OCI-LY7 (cell line): ENCODE measurements around the gene PCID2. TPM values are rescaled to one million over a fixed set of nuclear protein-coding genes. Genes with fewer than 3 reads are reported as not detected.

Experiments used
- BruUV-seq: library from RNA; stranded (reverse); fragments of 400-500 nt; replicated peaks from 2 replicates; lab custom pipeline; 2021; lab: Mats Ljungman, UMichigan
- CTCF ChIA-PET: fragments of 300-600 bp; sonication (Branson Sonifier 250); formaldehyde crosslinking; loops from one replicate; lab custom pipeline; 2022; ENCODE audit warnings: antibody characterized with exemption; ENCODE audit not compliant: unreplicated experiment; lab: Charles Lee
- POLR2A ChIA-PET: fragments of 300-600 bp; sonication (Branson Sonifier 250); formaldehyde crosslinking; loops from one replicate; lab custom pipeline; 2022; ENCODE audit warnings: antibody characterized with exemption; lab: Charles Lee
- DNase-seq: peaks from one replicate; pipeline ENCODE4 v3.0.0-alpha.2; 2015; ENCODE audit warnings: low spot score
- H2AFZ ChIP-seq: fragments of 200-600 bp; sonication (generic), shearing (Covaris generic); 2 replicates; pipeline ENCODE4 v1.6.1; 2014; ENCODE audit warnings: mild to moderate bottlenecking, antibody characterized with exemption, low read length, moderate library complexity
- H3K27ac ChIP-seq: fragments of 200-600 bp; sonication (generic); 2 replicates; pipeline ENCODE4 v1.5.1; 2014; ENCODE audit warnings: mixed run types, low read depth, mild to moderate bottlenecking, moderate library complexity, low read length, inconsistent platforms; ENCODE audit not compliant: poor library complexity, severe bottlenecking
- H3K36me3 ChIP-seq: fragments of 200-600 bp; sonication (generic); 2 replicates; pipeline ENCODE4 v1.6.1; 2014; ENCODE audit warnings: mild to moderate bottlenecking, antibody characterized with exemption, low read length, moderate library complexity, mixed read lengths; ENCODE audit not compliant: insufficient read depth
- H3K4me1 ChIP-seq: fragments of 200-600 bp; sonication (generic); 2 replicates; pipeline ENCODE4 v1.5.1; 2014; ENCODE audit warnings: mild to moderate bottlenecking, low read length; ENCODE audit not compliant: insufficient read depth, poor library complexity, severe bottlenecking
- H3K4me2 ChIP-seq: fragments of 200-600 bp; sonication (generic); 2 replicates; pipeline ENCODE4 v1.6.1; 2014; ENCODE audit warnings: mild to moderate bottlenecking, low read length
- H3K4me3 ChIP-seq: fragments of 200-600 bp; sonication (generic); 2 replicates; pipeline ENCODE4 v1.5.1; 2014; ENCODE audit warnings: mild to moderate bottlenecking, low read depth, low read length; ENCODE audit not compliant: poor library complexity, severe bottlenecking
- H3K79me2 ChIP-seq: fragments of 200-600 bp; sonication (generic); 2 replicates; pipeline ENCODE4 v1.6.1; 2016; ENCODE audit warnings: low read depth, mild to moderate bottlenecking, low read length, moderate library complexity, mixed read lengths; ENCODE audit not compliant: insufficient read depth
- H3K9me2 ChIP-seq: fragments of 200-600 bp; sonication (generic); 2 replicates; pipeline ENCODE4 v1.6.1; 2016; ENCODE audit warnings: mild to moderate bottlenecking, low read length, mixed read lengths; ENCODE audit not compliant: insufficient read depth
- H3K9me3 ChIP-seq: fragments of 200-600 bp; sonication (generic); 2 replicates; pipeline ENCODE4 v1.6.1; 2014; ENCODE audit warnings: mild to moderate bottlenecking, mixed run types, low read length, mixed read lengths
- H4K20me1 ChIP-seq: fragments of 200-600 bp; sonication (generic); 2 replicates; pipeline ENCODE4 v1.6.1; 2014; ENCODE audit warnings: mild to moderate bottlenecking, antibody characterized with exemption, low read length, moderate library complexity, mixed read lengths; ENCODE audit not compliant: insufficient read depth
- EZH2phosphoT487 ChIP-seq: fragments of 200-600 bp; sonication (generic); IDR thresholded peaks from 2 replicates; pipeline ENCODE4 v1.6.1; 2018; ENCODE audit warnings: low read depth, borderline replicate concordance, mild to moderate bottlenecking, mixed run types, antibody characterized with exemption, low read length, moderate library complexity, mixed read lengths
- intact Hi-C: fragments of 100-400 bp; cut with micrococcal nuclease; formaldehyde crosslinking; loops from one replicate; pipeline ENCODE4 v1.10.0; 2022; ENCODE audit not compliant: unreplicated experiment
- small RNA-seq: library from RNA; depleted of rRNA; stranded (forward); fragments of <200 nt; gene quantifications from one replicate; pipeline ENCODE3, GENCODE V24; 2014
- total RNA-seq, 2 experiments: library from RNA; depleted of rRNA in 1 of 2; stranded (reverse); fragments of >200 nt in 1 of 2; shearing (Covaris generic) in 1 of 2; gene quantifications; 2 replicates each; pipeline ENCODE4 v1.2.3, GENCODE V29; 2014 to 2022
- TF ChIP-seq, protein P1 (sequence below): fragments of 200-600 bp; sonication (generic); conservative IDR thresholded peaks from 2 replicates; pipeline ENCODE4 v1.5.1; 2014; ENCODE audit warnings: mild to moderate bottlenecking, antibody characterized with exemption, low read length, moderate library complexity, mixed read lengths

PCID2 gene
- total RNA-seq, 2 experiments from 2014 or later = 30.2 to 41.9 TPM

DNA sequence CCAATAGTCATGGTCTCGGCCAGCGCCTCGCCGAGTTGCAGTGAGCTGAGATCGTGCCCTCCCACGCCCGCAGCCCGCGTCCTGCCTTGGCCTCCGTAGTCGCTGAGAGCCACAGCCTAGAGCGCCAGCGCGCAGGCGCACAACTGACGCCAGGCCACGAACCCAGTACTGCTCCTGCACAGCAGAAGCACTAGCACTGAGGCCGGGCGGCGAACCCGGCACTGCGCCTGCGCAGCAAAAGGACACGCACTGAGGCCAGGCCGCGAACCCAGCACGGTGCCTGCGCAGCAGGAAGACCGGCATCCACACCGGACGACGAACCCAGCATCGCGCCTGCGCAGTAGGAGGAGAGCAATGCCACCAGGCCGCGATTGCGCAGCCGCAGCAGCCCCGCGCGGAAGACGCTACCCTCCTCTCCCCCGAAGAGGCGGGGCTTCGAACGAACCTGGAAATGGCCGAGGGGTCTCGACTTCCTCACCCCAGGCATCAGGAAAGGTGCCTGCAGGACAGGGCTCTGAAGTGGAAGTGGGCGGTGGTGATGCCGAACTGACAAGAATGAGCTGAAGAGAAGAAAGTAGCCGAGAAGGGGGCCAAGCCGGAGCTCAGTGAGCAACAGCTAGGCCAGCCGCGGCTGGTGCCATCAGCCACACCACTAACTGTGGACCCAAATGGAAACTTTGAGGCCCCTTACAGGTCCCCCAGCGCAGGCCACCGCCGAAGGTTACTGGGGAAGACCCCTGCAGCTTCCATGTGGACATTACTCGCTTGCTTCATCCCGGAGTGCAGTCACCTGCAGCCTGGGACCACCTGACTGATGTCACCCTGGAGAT, 78.3 kb downstream of the PCID2 start:
- no peaks in the 10 kb centered on the region for H3K36me3 ChIP-seq
- POLR2A ChIA-PET = no interaction called here

DNA sequence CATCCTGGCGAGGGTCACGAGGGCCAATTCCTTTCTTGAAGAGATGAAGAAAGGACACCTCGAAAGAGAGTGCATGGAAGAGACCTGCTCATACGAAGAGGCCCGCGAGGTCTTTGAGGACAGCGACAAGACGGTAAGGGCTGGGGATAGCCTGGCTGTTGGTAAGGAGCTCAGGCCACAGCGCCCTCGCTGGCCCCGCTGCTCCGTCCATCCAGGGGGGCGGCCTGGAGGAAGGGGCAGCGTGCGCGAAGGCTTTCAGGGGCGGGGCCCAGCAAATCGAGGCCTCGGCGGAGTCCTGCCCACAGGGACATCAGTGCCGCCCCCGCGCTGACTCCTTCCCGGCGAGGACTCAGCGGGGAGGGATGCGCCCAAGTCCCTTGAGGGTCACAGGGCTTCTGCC, 79.0 kb downstream of the PCID2 start:
- no peak overlapping the region for H3K4me2 ChIP-seq
- no peaks in the 10 kb centered on the region for H3K36me3 ChIP-seq
- H4K20me1 ChIP-seq = no peaks in the 10 kb centered on the region
- H2AFZ ChIP-seq = no peak overlapping the region
- no peaks in the 10 kb centered on the region for H3K4me1 ChIP-seq
- no peak overlapping the region for H3K27ac ChIP-seq
- no peak for DNase-seq
- H3K79me2 ChIP-seq = no peaks in the 10 kb centered on the region
- intact Hi-C loops = no loop called here
- TF ChIP-seq EZH2phosphoT487 = no peak
- TF ChIP-seq, protein P1, sequence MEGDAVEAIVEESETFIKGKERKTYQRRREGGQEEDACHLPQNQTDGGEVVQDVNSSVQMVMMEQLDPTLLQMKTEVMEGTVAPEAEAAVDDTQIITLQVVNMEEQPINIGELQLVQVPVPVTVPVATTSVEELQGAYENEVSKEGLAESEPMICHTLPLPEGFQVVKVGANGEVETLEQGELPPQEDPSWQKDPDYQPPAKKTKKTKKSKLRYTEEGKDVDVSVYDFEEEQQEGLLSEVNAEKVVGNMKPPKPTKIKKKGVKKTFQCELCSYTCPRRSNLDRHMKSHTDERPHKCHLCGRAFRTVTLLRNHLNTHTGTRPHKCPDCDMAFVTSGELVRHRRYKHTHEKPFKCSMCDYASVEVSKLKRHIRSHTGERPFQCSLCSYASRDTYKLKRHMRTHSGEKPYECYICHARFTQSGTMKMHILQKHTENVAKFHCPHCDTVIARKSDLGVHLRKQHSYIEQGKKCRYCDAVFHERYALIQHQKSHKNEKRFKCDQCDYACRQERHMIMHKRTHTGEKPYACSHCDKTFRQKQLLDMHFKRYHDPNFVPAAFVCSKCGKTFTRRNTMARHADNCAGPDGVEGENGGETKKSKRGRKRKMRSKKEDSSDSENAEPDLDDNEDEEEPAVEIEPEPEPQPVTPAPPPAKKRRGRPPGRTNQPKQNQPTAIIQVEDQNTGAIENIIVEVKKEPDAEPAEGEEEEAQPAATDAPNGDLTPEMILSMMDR = no peak
- CTCF ChIA-PET = no interaction called here
- no peaks in the 10 kb centered on the region for H3K9me2 ChIP-seq
- H3K4me3 ChIP-seq = no peak overlapping the region
- no TSS peak for BruUV-seq
- POLR2A ChIA-PET = no interaction called here
- no peaks in the 10 kb centered on the region for H3K9me3 ChIP-seq

More for the DNA sequence above, 78.3 kb downstream of the PCID2 start:
- no TSS peak for BruUV-seq
- H3K9me3 ChIP-seq = no peaks in the 10 kb centered on the region
- H3K9me2 ChIP-seq = no peaks in the 10 kb centered on the region
- no peak for TF ChIP-seq EZH2phosphoT487
- TF ChIP-seq, protein P1 = no peak
- CTCF ChIA-PET = no interaction called here
- H4K20me1 ChIP-seq = no peaks in the 10 kb centered on the region
- no peak for DNase-seq
- intact Hi-C loops = no loop called here
- H3K27ac ChIP-seq = no peak overlapping the region
- no peaks in the 10 kb centered on the region for H3K4me1 ChIP-seq
- no peak overlapping the region for H3K4me3 ChIP-seq
- H3K4me2 ChIP-seq = no peak overlapping the region
- H3K79me2 ChIP-seq = no peaks in the 10 kb centered on the region
- H2AFZ ChIP-seq = no peak overlapping the region

Small RNA genes lying within 50 kb of the gene (small RNA-seq; reads per million reads assigned to genes)
- not detected for gene AL137002.1

Other genes starting within 250 kb of the PCID2 start
- gene MCF2L, start 239.5 kb downstream of the PCID2 start, total RNA-seq (2014; rRNA removed; shearing (Covaris generic)) = 2.8 and 8.4 TPM in 2 replicates
- gene MCF2L, start 239.5 kb downstream of the PCID2 start, total RNA-seq (2022) = 12.8 and 16.4 TPM in 2 replicates
- gene F7, start 102.9 kb downstream of the PCID2 start, total RNA-seq (2014; rRNA removed; shearing (Covaris generic)) = not detected in 2 replicates
- not detected in 2 replicates for gene F7, start 102.9 kb downstream of the PCID2 start, total RNA-seq (2022)
- gene F10, start 85.9 kb downstream of the PCID2 start, total RNA-seq (2014; rRNA removed; shearing (Covaris generic)) = not detected in 2 replicates
- gene F10, start 85.9 kb downstream of the PCID2 start, total RNA-seq (2022) = not detected in 2 replicates
- not detected in 2 replicates for gene PROZ, start 50.0 kb downstream of the PCID2 start, total RNA-seq (2014; rRNA removed; shearing (Covaris generic))
- gene PROZ, start 50.0 kb downstream of the PCID2 start, total RNA-seq (2022) = not detected in 2 replicates
- gene CUL4A, start 944 bp upstream of the PCID2 start, total RNA-seq (2014; rRNA removed; shearing (Covaris generic)) = 44.8 and 49.8 TPM in 2 replicates
- gene CUL4A, start 944 bp upstream of the PCID2 start, total RNA-seq (2022) = 46.6 and 47.1 TPM in 2 replicates
- gene LAMP1, start 88.6 kb upstream of the PCID2 start, total RNA-seq (2014; rRNA removed; shearing (Covaris generic)) = 9.3 and 12.2 TPM in 2 replicates
- gene LAMP1, start 88.6 kb upstream of the PCID2 start, total RNA-seq (2022) = 22.4 and 24.6 TPM in 2 replicates
- gene GRTP1, start 155.5 kb upstream of the PCID2 start, total RNA-seq (2014; rRNA removed; shearing (Covaris generic)) = 1.0 TPM in 2 replicates
- gene GRTP1, start 155.5 kb upstream of the PCID2 start, total RNA-seq (2022) = 0.89 and 1.1 TPM in 2 replicates
- 0.95 and 2.5 TPM in 2 replicates for gene ADPRHL1, start 244.8 kb upstream of the PCID2 start, total RNA-seq (2014; rRNA removed; shearing (Covaris generic))
- 5.1 and 6.2 TPM in 2 replicates for gene ADPRHL1, start 244.8 kb upstream of the PCID2 start, total RNA-seq (2022)